Neuron (in vitro differentiated cells): ENCODE results near the gene NEK7.
A peak's percentile ranks its signal among the peaks of the same experiment; 100 is the strongest.

ENCODE experiments used
- H2AFZ ChIP-seq: one replicate; pipeline ENCODE4 v1.6.1; 2013; ENCODE audit warnings: low read depth, mild to moderate bottlenecking, inconsistent platforms, low read length, moderate library complexity
- H3K27me3 ChIP-seq: one replicate; pipeline ENCODE4 v1.6.1; 2013; ENCODE audit warnings: low read length; ENCODE audit not compliant: insufficient read depth
- H3K36me3 ChIP-seq: one replicate; pipeline ENCODE4 v1.6.1; 2013; ENCODE audit warnings: low read length; ENCODE audit not compliant: insufficient read depth
- H3K4me1 ChIP-seq: one replicate; pipeline ENCODE4 v1.6.1; 2013; ENCODE audit warnings: low read length; ENCODE audit not compliant: insufficient read depth
- H3K4me3 ChIP-seq: 2 replicates; pipeline ENCODE4 v1.5.1; 2013; ENCODE audit warnings: mild to moderate bottlenecking, low read length, moderate library complexity
- H3K9me3 ChIP-seq: one replicate; pipeline ENCODE4 v1.6.1; 2013; ENCODE audit warnings: low read length

NEK7 gene

GRCh38 chr1:198156745-198157240 lies at the start of gene NEK7:
Gene NEK7 (plus strand): TSS chr1:198156998. CDS start chr1:198232581, 75,583 bp downstream.
- H2AFZ ChIP-seq, result peak within 1 kb of the TSS; percentile 100
- H3K4me1 ChIP-seq, result peaks cover 16% of the 10 kb centered on the region
- no peaks in the 10 kb centered on the region for H3K27me3 ChIP-seq
- no peaks in the 10 kb centered on the region for H3K9me3 ChIP-seq
- H3K4me3 ChIP-seq, result peak within 1 kb of the TSS; percentile 67
- H3K36me3 ChIP-seq, result no peaks in the 10 kb centered on the region

GRCh38 chr1:198107091-198107501 lies 49.7 kb upstream of the NEK7 start:
- Histone ChIP-seq H3K9me3 (no peaks in the 10 kb centered on the region), H2AFZ (no peak overlapping the region), H3K27me3 (no peaks in the 10 kb centered on the region), H3K36me3 (no peaks in the 10 kb centered on the region), H3K4me3 (no peak overlapping the region), H3K4me1 (peaks cover 6% of the 10 kb centered on the region)

GRCh38 chr1:198108636-198109370 lies 48.0 kb upstream of the NEK7 start:
- Histone ChIP-seq H2AFZ (no peak overlapping the region), H3K27me3 (no peaks in the 10 kb centered on the region), H3K4me1 (peaks cover 6% of the 10 kb centered on the region), H3K9me3 (no peaks in the 10 kb centered on the region), H3K36me3 (no peaks in the 10 kb centered on the region), H3K4me3 (no peak overlapping the region)

GRCh38 chr1:198109371-198109715 lies 47.5 kb upstream of the NEK7 start:
- Histone ChIP-seq H3K4me3 (no peak overlapping the region), H3K36me3 (no peaks in the 10 kb centered on the region), H3K4me1 (peaks cover 6% of the 10 kb centered on the region), H3K27me3 (no peaks in the 10 kb centered on the region), H2AFZ (no peak overlapping the region), H3K9me3 (no peaks in the 10 kb centered on the region)

- H3K9me3 ChIP-seq, result no peaks in the 10 kb centered on the region
- H3K4me3 ChIP-seq, result no peak overlapping the region
- H2AFZ ChIP-seq, result no peak overlapping the region
- peaks cover 3% of the 10 kb centered on the region for H3K27me3 ChIP-seq
- H3K4me1 ChIP-seq, result no peaks in the 10 kb centered on the region
- no peaks in the 10 kb centered on the region for H3K36me3 ChIP-seq
These were observed 43.5 kb upstream of the NEK7 start for GRCh38 chr1:198113342-198113750.

GRCh38 chr1:198116069-198116468 lies 40.7 kb upstream of the NEK7 start:
- Histone ChIP-seq H3K36me3 (no peaks in the 10 kb centered on the region), H3K27me3 (peaks cover 3% of the 10 kb centered on the region), H2AFZ (no peak overlapping the region), H3K9me3 (no peaks in the 10 kb centered on the region), H3K4me1 (no peaks in the 10 kb centered on the region), H3K4me3 (no peak overlapping the region)

- Histone ChIP-seq H2AFZ (no peak overlapping the region), H3K9me3 (no peaks in the 10 kb centered on the region), H3K4me1 (no peaks in the 10 kb centered on the region), H3K36me3 (no peaks in the 10 kb centered on the region), H3K4me3 (no peak overlapping the region), H3K27me3 (peaks cover 3% of the 10 kb centered on the region)
These were observed 40.3 kb upstream of the NEK7 start for GRCh38 chr1:198116469-198116868.

- peaks cover 3% of the 10 kb centered on the region for H3K27me3 ChIP-seq
- no peak overlapping the region for H3K4me3 ChIP-seq
- no peaks in the 10 kb centered on the region for H3K36me3 ChIP-seq
- no peaks in the 10 kb centered on the region for H3K9me3 ChIP-seq
- H2AFZ ChIP-seq, result no peak overlapping the region
- no peaks in the 10 kb centered on the region for H3K4me1 ChIP-seq
These were observed 39.5 kb upstream of the NEK7 start for GRCh38 chr1:198117267-198117666.

- Histone ChIP-seq H2AFZ (no peak overlapping the region), H3K36me3 (no peaks in the 10 kb centered on the region), H3K9me3 (no peaks in the 10 kb centered on the region), H3K4me3 (no peak overlapping the region), H3K27me3 (peaks cover 3% of the 10 kb centered on the region), H3K4me1 (no peaks in the 10 kb centered on the region)
These were observed 38.7 kb upstream of the NEK7 start for GRCh38 chr1:198118134-198118533.

- no peaks in the 10 kb centered on the region for H3K36me3 ChIP-seq
- no peaks in the 10 kb centered on the region for H3K4me1 ChIP-seq
- peaks cover 3% of the 10 kb centered on the region for H3K27me3 ChIP-seq
- no peaks in the 10 kb centered on the region for H3K9me3 ChIP-seq
- H3K4me3 ChIP-seq, result no peak overlapping the region
- H2AFZ ChIP-seq, result no peak overlapping the region
These were observed 36.9 kb upstream of the NEK7 start for GRCh38 chr1:198119906-198120305.

- Histone ChIP-seq H3K27me3 (peaks cover 3% of the 10 kb centered on the region), H3K4me1 (no peaks in the 10 kb centered on the region), H3K36me3 (no peaks in the 10 kb centered on the region), H3K9me3 (no peaks in the 10 kb centered on the region), H3K4me3 (no peak overlapping the region), H2AFZ (no peak overlapping the region)
These were observed 35.6 kb upstream of the NEK7 start for GRCh38 chr1:198121056-198121826.

- no peaks in the 10 kb centered on the region for H3K9me3 ChIP-seq
- no peaks in the 10 kb centered on the region for H3K4me1 ChIP-seq
- no peak overlapping the region for H2AFZ ChIP-seq
- H3K4me3 ChIP-seq, result no peak overlapping the region
- no peaks in the 10 kb centered on the region for H3K36me3 ChIP-seq
- peaks cover 3% of the 10 kb centered on the region for H3K27me3 ChIP-seq
These were observed 34.1 kb upstream of the NEK7 start for GRCh38 chr1:198122693-198123092.

GRCh38 chr1:198123133-198123532 lies 33.7 kb upstream of the NEK7 start:
- H2AFZ ChIP-seq, result no peak overlapping the region
- H3K27me3 ChIP-seq, result no peaks in the 10 kb centered on the region
- H3K4me1 ChIP-seq, result no peaks in the 10 kb centered on the region
- H3K4me3 ChIP-seq, result no peak overlapping the region
- no peaks in the 10 kb centered on the region for H3K9me3 ChIP-seq
- H3K36me3 ChIP-seq, result no peaks in the 10 kb centered on the region
